Activated CD8-positive, alpha-beta T cell treated with anti-CD3 and anti-CD28 coated beads for 36 hours (primary cell): ENCODE results near the gene GRID1. TPM values are rescaled to one million over a fixed set of nuclear protein-coding genes. Genes with fewer than 3 reads are reported as not detected.
A peak's percentile ranks its signal among the peaks of the same experiment; 100 is the strongest.

ENCODE experiments used
- ATAC-seq: fragments of 200-7000 bp; cut with Tn5 transposase; one replicate; pipeline ENCODE4 v1.10.0; 2021; ENCODE audit warnings: mild to moderate bottlenecking, moderate library complexity
- CTCF ChIA-PET: fragments of 350-600 bp; sonication (Branson Sonifier 250); formaldehyde crosslinking; loops from one replicate; lab custom pipeline; 2021; ENCODE audit warnings: antibody characterized with exemption; lab: Charles Lee
- POLR2A ChIA-PET: fragments of 350-600 bp; sonication (Branson Sonifier 250); formaldehyde crosslinking; loops from one replicate; lab custom pipeline; 2021; ENCODE audit warnings: antibody characterized with exemption; lab: Charles Lee
- DNase-seq: peaks from one replicate; pipeline ENCODE4 v3.0.0-alpha.2; 2020
- H3K27ac Mint-ChIP-seq: one replicate; pipeline ENCODE4 v1.8.0; 2021; ENCODE audit warnings: mild to moderate bottlenecking, mixed read lengths
- H3K27me3 Mint-ChIP-seq: one replicate; pipeline ENCODE4 v1.8.0; 2021; ENCODE audit warnings: mixed read lengths
- H3K36me3 Mint-ChIP-seq: one replicate; pipeline ENCODE4 v1.8.0; 2021; ENCODE audit warnings: low read depth, mixed read lengths
- H3K4me1 Mint-ChIP-seq: one replicate; pipeline ENCODE4 v1.8.0; 2021; ENCODE audit warnings: low read depth, mixed read lengths
- H3K4me3 Mint-ChIP-seq: one replicate; pipeline ENCODE4 v1.8.0; 2021; ENCODE audit warnings: mild to moderate bottlenecking, moderate library complexity, mixed read lengths
- H3K9me3 Mint-ChIP-seq: one replicate; pipeline ENCODE4 v1.8.0; 2021; ENCODE audit warnings: mixed read lengths
- CTCF ChIP-seq: fragments of 200-600 bp; IDR thresholded peaks from one replicate; pipeline ENCODE4 v1.8.0; 2022; ENCODE audit warnings: antibody characterized with exemption, mild to moderate bottlenecking
- intact Hi-C: fragments of 100-400 bp; cut with micrococcal nuclease; formaldehyde crosslinking; loops from one replicate; pipeline ENCODE4 v1.10.0; 2022
- total RNA-seq, 2 experiments: library from RNA; stranded (reverse); gene quantifications; one replicate each; pipeline ENCODE4 v1.2.3, GENCODE V29; 2021

The GRID1 gene
- total RNA-seq, 2 experiments from 2014 or later = not detected

GRCh38 chr10:86083206-86083605 lies 283.4 kb downstream of the GRID1 start:
- CTCF ChIA-PET = no interaction called here
- Mint-ChIP-seq H3K9me3 (no peaks in the 10 kb centered on the region), H3K27ac (no peak overlapping the region), H3K36me3 (no peaks in the 10 kb centered on the region), H3K4me1 (no peaks in the 10 kb centered on the region), H3K27me3 (peaks cover 11% of the 10 kb centered on the region), H3K4me3 (no peak overlapping the region)
- TF ChIP-seq CTCF = no peak
- intact Hi-C loops = no loop called here
- DNase-seq (no peak), ATAC-seq (no peak)
- POLR2A ChIA-PET = no interaction called here

- Mint-ChIP-seq H3K4me1 (no peaks in the 10 kb centered on the region), H3K36me3 (no peaks in the 10 kb centered on the region), H3K27ac (no peak overlapping the region), H3K27me3 (peaks cover 11% of the 10 kb centered on the region), H3K9me3 (no peaks in the 10 kb centered on the region), H3K4me3 (no peak overlapping the region)
- DNase-seq (no peak), ATAC-seq (no peak)
- intact Hi-C loops = no loop called here
- no peak for TF ChIP-seq CTCF
- ChIA-PET POLR2A (no interaction called here), CTCF (no interaction called here)
Measured at GRCh38 chr10:86082556-86082955, 284.0 kb downstream of the GRID1 start.

- H3K4me3 Mint-ChIP-seq = no peak overlapping the region
- no peak for TF ChIP-seq CTCF
- no peak overlapping the region for H3K27ac Mint-ChIP-seq
- ATAC-seq (no peak), DNase-seq (peak; percentile 14)
- H3K9me3 Mint-ChIP-seq = no peaks in the 10 kb centered on the region
- peaks cover 13% of the 10 kb centered on the region for H3K27me3 Mint-ChIP-seq
- intact Hi-C loops = no loop called here
- no peaks in the 10 kb centered on the region for H3K36me3 Mint-ChIP-seq
- CTCF ChIA-PET = no interaction called here
- POLR2A ChIA-PET = no interaction called here
- no peaks in the 10 kb centered on the region for H3K4me1 Mint-ChIP-seq
Measured at GRCh38 chr10:86079088-86079487, 287.5 kb downstream of the GRID1 start.

GRCh38 chr10:86078639-86079035 lies 288.0 kb downstream of the GRID1 start:
- H3K27me3 Mint-ChIP-seq = peaks cover 13% of the 10 kb centered on the region
- no peak overlapping the region for H3K4me3 Mint-ChIP-seq
- no peaks in the 10 kb centered on the region for H3K4me1 Mint-ChIP-seq
- TF ChIP-seq CTCF = no peak
- intact Hi-C loops = no loop called here
- DNase-seq (no peak), ATAC-seq (no peak)
- CTCF ChIA-PET = no interaction called here
- no peaks in the 10 kb centered on the region for H3K36me3 Mint-ChIP-seq
- no peaks in the 10 kb centered on the region for H3K9me3 Mint-ChIP-seq
- POLR2A ChIA-PET = no interaction called here
- no peak overlapping the region for H3K27ac Mint-ChIP-seq

- intact Hi-C loops = no loop called here
- Mint-ChIP-seq H3K4me3 (no peak overlapping the region), H3K36me3 (no peaks in the 10 kb centered on the region)
Measured at GRCh38 chr10:86077871-86078638, 288.5 kb downstream of the GRID1 start.

More at GRCh38 chr10:86077871-86078638, 288.5 kb downstream of the GRID1 start:
- no peaks in the 10 kb centered on the region for H3K4me1 Mint-ChIP-seq
- no peak for ATAC-seq
- no peak for DNase-seq
- ChIA-PET CTCF (no interaction called here), POLR2A (no interaction called here)
- peaks cover 13% of the 10 kb centered on the region for H3K27me3 Mint-ChIP-seq
- H3K9me3 Mint-ChIP-seq = no peaks in the 10 kb centered on the region
- no peak overlapping the region for H3K27ac Mint-ChIP-seq
- no peak for TF ChIP-seq CTCF
